Duodenal mucosa (tissue), 2 donors: ENCODE results near the gene POLR1A.

Experiments
- H3K27ac ChIP-seq: one replicate; pipeline ENCODE4 v1.7.0; 2013; ENCODE audit warnings: low read depth, low read length
- H3K27me3 ChIP-seq, 2 donors: one replicate each; pipeline ENCODE4 v1.7.0; 2013; ENCODE audit warnings: low read length in 2 of 2, control low read depth in 1 of 2; ENCODE audit not compliant: insufficient read depth in 2 of 2, control insufficient read depth in 1 of 2
- H3K36me3 ChIP-seq, 2 donors: one replicate each; pipeline ENCODE4 v1.7.0; 2013; ENCODE audit warnings: low read length in 2 of 2, control low read depth in 1 of 2; ENCODE audit not compliant: insufficient read depth in 2 of 2, control insufficient read depth in 1 of 2
- H3K4me1 ChIP-seq, 2 donors: one replicate each; pipeline ENCODE4 v1.7.0; 2013; ENCODE audit warnings: low read length in 2 of 2, control low read depth in 1 of 2; ENCODE audit not compliant: insufficient read depth in 2 of 2, control insufficient read depth in 1 of 2
- H3K4me3 ChIP-seq, 2 donors: one replicate each; pipeline ENCODE4 v1.7.0; 2013; ENCODE audit warnings: low read length in 2 of 2, low read depth in 1 of 2
- H3K9ac ChIP-seq, 2 donors: one replicate each; pipeline ENCODE4 v1.7.0; 2013; ENCODE audit warnings: low read length in 2 of 2, low read depth in 1 of 2
- H3K9me3 ChIP-seq, 2 donors: one replicate each; pipeline ENCODE4 v1.7.0; 2013; ENCODE audit warnings: low read length in 2 of 2, control low read depth in 1 of 2; ENCODE audit not compliant: control insufficient read depth in 1 of 2

Gene POLR1A

DNA sequence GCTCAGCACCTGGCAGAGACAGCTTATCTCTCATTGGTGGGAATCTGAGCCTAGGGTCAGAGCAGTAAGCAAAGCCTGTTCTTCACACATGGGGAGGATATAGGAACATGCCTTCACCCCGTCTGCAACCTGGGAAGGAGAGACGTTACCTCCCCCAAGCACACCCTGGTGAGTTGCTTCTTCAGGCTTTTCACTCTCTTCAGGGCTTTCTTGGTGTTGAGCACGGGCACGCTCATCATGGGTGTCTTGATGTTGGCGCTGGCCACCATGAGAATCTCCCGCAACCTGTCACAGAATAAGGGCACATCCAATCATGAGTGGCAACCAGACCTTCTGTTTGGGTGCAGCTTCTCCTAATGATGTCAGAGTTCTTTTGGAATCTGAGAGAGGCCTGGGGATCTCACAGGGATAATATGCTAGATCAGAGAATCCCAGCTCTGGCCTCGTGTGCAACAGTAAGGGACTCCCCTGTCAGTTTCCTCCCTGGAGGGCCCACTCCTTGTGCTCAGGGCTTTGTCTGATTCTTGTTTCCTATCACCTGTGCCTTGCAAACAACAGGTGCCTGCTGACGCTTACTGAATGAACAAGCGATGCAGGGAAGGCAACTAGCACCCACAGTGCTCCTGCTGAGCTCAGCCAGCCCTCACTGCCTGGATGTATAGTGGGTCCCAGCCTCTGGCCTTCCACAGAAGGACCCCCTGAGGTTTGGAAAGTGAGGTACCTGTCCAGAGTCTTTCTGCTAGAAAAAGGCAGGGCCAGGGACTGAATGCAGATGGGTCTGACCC is 66.3 kb downstream of the POLR1A start:
- Histone ChIP-seq H3K4me3 (no peak overlapping the region), H3K9me3 (no peaks in the 10 kb centered on the region), H3K27ac (no peak overlapping the region), H3K36me3 (peaks cover 44 to 80% of the 10 kb centered on the region in 2 donors), H3K27me3 (no peaks in the 10 kb centered on the region), H3K9ac (no peak overlapping the region), H3K4me1 (peaks cover 38 to 40% of the 10 kb centered on the region in 2 donors)

GRCh38 chr2:86038291-86039081 is 67.2 kb downstream of the POLR1A start:
- Histone ChIP-seq H3K9ac (peak overlapping the region in 1 of 2 donors; percentile 5), H3K36me3 (peaks cover 37 to 82% of the 10 kb centered on the region in 2 donors), H3K4me3 (no peak overlapping the region)

DNA sequence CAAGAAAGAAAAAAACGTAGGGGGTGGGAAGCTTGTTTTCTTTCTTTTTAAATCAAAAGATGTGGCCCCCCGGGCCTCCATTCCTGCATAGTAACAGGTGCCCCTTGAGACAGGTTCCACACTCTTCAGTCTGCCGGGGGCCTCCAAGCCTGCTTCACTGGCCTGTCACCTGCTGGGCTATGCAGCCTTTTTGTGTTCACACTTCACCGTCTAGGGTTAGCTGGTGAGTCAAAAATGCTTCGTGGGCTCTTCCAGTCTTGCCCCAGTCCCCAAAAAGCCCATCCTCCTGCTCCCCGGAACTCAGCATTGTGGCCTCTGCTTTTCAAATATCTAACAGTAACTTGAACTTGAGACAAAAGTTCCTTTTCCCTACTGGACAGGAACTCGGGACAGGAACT is 67.9 kb downstream of the POLR1A start:
- Histone ChIP-seq H3K9me3 (no peaks in the 10 kb centered on the region), H3K4me1 (peaks cover 38 to 40% of the 10 kb centered on the region in 2 donors), H3K4me3 (no peak overlapping the region), H3K27ac (peak overlapping the region; percentile 81), H3K36me3 (peaks cover 32 to 81% of the 10 kb centered on the region in 2 donors), H3K9ac (peak overlapping the region in 1 of 2 donors; percentile 5), H3K27me3 (no peaks in the 10 kb centered on the region)

More at GRCh38 chr2:86038291-86039081, 67.2 kb downstream of the POLR1A start:
- H3K27ac ChIP-seq: no peak overlapping the region
- H3K27me3 ChIP-seq: no peaks in the 10 kb centered on the region
- peaks cover 38 to 40% of the 10 kb centered on the region in 2 donors for H3K4me1 ChIP-seq
- no peaks in the 10 kb centered on the region for H3K9me3 ChIP-seq

- Histone ChIP-seq H3K9me3 (no peaks in the 10 kb centered on the region), H3K4me3 (peak overlapping the region in 1 of 2 donors; percentile 19), H3K9ac (peak overlapping the region; percentile 28 to 41), H3K27me3 (no peaks in the 10 kb centered on the region), H3K4me1 (peaks cover 38 to 40% of the 10 kb centered on the region in 2 donors), H3K36me3 (peaks cover 30 to 81% of the 10 kb centered on the region in 2 donors), H3K27ac (peak overlapping the region; percentile 81)
Observed at GRCh38 chr2:86037141-86037794, 68.4 kb downstream of the POLR1A start.

- Histone ChIP-seq H3K36me3 (peaks cover 24 to 81% of the 10 kb centered on the region in 2 donors), H3K4me1 (peaks cover 38 to 40% of the 10 kb centered on the region in 2 donors), H3K27me3 (no peaks in the 10 kb centered on the region), H3K4me3 (peak overlapping the region in 1 of 2 donors; percentile 19), H3K9me3 (no peaks in the 10 kb centered on the region), H3K9ac (peak overlapping the region in 1 of 2 donors; percentile 41), H3K27ac (peak overlapping the region; percentile 81)
Observed at GRCh38 chr2:86036669-86037138, 69.0 kb downstream of the POLR1A start.

DNA sequence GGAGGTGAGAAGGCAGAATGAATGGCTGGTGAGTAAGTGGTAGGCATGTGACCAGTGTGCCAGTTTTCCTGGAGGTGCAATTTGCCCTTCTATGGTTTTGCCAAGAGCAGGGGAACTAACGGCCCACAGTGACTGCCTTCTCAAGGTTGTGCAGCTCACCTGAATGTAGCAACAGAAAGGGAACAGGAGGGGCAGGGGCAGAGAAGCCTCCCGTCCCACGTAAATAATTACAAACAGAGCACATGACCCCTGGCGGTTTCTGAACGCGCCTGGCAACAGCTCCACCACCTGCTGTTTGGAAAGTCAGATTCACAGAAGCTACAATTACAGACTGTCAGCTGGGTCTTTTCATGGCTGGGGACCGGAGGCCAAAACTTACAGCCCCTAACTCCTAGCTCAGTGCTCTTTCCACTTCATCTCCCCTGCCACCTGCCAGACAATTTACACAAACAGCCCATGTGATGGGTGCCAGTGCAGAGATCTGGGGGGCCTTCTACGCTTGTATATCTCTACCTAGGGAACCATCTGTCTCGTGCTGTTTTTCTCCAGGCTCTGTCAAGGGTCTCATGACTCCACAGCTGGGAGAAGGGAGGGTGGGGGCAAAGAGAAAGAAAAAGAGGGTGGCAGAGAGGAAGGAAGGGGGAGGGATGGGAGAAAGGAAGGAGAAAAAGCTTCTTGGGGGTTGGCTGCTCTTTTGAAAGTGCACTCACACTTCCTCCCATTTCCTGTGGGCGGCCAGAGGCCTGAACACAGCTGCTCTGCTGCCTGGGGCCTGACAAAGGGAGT is 69.6 kb downstream of the POLR1A start:
- H3K36me3 ChIP-seq: peaks cover 28 to 81% of the 10 kb centered on the region in 2 donors
- no peaks in the 10 kb centered on the region for H3K9me3 ChIP-seq
- H3K4me3 ChIP-seq: peak overlapping the region; percentile 12 to 24
- peak overlapping the region; percentile 20 to 41 for H3K9ac ChIP-seq
- H3K27me3 ChIP-seq: no peaks in the 10 kb centered on the region
- H3K4me1 ChIP-seq: peaks cover 38 to 40% of the 10 kb centered on the region in 2 donors
- peak overlapping the region; percentile 81 for H3K27ac ChIP-seq

DNA sequence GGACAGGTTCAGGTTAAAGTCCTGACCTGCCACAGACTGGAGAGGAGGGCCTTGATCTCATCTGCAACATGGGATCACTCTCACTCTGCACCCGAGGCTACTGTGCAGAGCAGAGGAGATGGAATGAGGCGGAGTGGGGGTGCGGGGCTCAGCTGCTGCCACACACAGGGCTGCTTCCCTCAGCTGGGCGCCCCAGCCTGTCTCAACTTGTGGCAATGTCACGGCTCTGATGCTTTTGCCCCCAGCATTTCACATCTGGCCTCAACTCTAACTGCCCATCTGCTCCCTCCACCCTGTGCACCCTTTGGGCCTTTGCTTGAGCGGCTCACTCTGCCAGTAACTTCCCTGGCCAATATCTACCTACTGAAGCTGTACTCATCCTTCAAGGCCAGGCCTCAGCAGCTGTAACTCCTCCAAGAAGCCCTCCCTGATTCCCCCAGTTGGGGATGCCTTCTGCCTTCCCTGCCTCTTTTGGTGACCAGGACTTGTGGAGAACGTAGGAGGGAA is 70.3 kb downstream of the POLR1A start:
- Histone ChIP-seq H3K27me3 (no peaks in the 10 kb centered on the region), H3K4me1 (peaks cover 38 to 40% of the 10 kb centered on the region in 2 donors), H3K9me3 (no peaks in the 10 kb centered on the region), H3K27ac (peak overlapping the region; percentile 81), H3K4me3 (peak overlapping the region in 1 of 2 donors; percentile 12), H3K36me3 (peaks cover 34 to 82% of the 10 kb centered on the region in 2 donors), H3K9ac (peak overlapping the region; percentile 27 to 41)

DNA sequence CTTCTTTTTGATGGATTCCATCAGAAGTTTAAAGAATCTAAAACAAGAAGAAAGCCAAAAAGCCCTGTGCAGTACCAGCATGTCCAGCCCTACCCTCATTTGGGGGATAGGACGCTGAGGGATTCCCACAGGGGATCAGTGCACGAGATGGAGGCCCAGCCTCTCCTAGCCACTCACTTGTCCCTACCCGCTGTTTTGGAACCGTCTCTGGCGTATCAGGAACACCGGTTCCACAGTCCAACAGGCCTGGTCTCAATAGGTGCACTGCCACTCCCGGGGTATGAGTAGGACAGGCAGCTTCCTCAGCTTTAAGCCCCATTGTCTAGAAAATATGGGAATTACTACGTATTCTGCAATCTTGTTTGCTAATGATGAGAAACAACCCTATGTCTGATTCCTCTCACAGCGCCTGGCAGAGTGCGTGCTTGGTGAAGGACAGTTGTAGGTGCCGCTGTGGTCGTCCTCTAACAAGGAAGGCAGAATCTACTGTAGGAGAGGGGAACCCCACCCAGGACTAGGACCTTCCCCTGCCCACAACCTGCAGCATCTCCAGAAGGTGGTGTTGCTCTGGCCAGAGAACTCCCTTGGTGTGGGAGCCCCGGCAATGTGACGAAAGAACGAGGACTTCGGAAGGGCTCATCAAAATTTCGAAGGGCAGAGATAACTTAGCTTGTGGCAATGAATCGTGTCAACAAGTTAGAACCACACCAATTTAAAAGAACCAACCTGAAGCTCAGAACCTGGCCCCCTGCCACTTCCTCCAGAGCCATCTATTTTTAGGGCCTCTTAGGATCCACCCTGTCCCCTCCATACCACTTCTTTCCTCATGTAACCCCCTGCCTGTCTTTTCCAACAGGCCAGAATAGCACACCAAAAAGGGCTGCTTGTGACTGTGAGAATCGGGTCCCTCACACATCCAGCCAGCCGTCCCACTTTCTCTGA is 71.7 kb downstream of the POLR1A start:
- no peak overlapping the region for H3K4me3 ChIP-seq
- H3K4me1 ChIP-seq: peaks cover 35 to 38% of the 10 kb centered on the region in 2 donors
- H3K27ac ChIP-seq: no peak overlapping the region
- H3K36me3 ChIP-seq: peaks cover 31 to 80% of the 10 kb centered on the region in 2 donors
- H3K9me3 ChIP-seq: no peaks in the 10 kb centered on the region
- H3K27me3 ChIP-seq: no peaks in the 10 kb centered on the region
- H3K9ac ChIP-seq: no peak overlapping the region
